IPS DF 6.9 (cell line): Measurements from ENCODE around the gene CRIP3.

Source experiments
- DNase-seq: peaks from one replicate; pipeline ENCODE4 v3.0.0-alpha.2; 2013; ENCODE audit warnings: low read depth, low spot score
- H3K27ac ChIP-seq: one replicate; pipeline ENCODE4 v1.5.1; 2013; ENCODE audit warnings: low read length, control low read depth
- H3K27me3 ChIP-seq: 2 replicates; pipeline ENCODE4 v1.6.1; 2013; ENCODE audit warnings: mild to moderate bottlenecking, low read length; ENCODE audit not compliant: control insufficient read depth, insufficient read depth
- H3K36me3 ChIP-seq: 2 replicates; pipeline ENCODE4 v1.6.1; 2013; ENCODE audit warnings: low read length; ENCODE audit not compliant: control insufficient read depth, insufficient read depth
- H3K4me1 ChIP-seq: 2 replicates; pipeline ENCODE4 v1.6.1; 2013; ENCODE audit warnings: low read length; ENCODE audit not compliant: control insufficient read depth, insufficient read depth
- H3K4me3 ChIP-seq: 2 replicates; pipeline ENCODE4 v1.5.1; 2013; ENCODE audit warnings: mild to moderate bottlenecking, low read length
- H3K9me3 ChIP-seq: 2 replicates; pipeline ENCODE4 v1.6.1; 2013; ENCODE audit warnings: low read length, inconsistent platforms; ENCODE audit not compliant: control insufficient read depth, insufficient read depth
- WGBS: extraction: QIAGEN DNeasy Blood & Tissue Kit; methylation state at CpG from one replicate; pipeline ENCODE4 v1.1.7; 2013; ENCODE audit warnings: mixed read lengths, missing lambda C conversion rate; ENCODE audit not compliant: insufficient read length, insufficient coverage; 5-methylcytosine and 5-hydroxymethylcytosine counted together

Gene CRIP3

GRCh38 chr6:43334466-43335095, 26.0 kb upstream of the CRIP3 start:
- Histone ChIP-seq H3K27ac (no peak overlapping the region), H3K27me3 (no peaks in the 10 kb centered on the region), H3K4me1 (no peaks in the 10 kb centered on the region), H3K4me3 (no peak overlapping the region), H3K36me3 (peaks cover 4% of the 10 kb centered on the region; the same call in 1 of the 2 replicates), H3K9me3 (no peaks in the 10 kb centered on the region)
- WGBS: no CpG with 5 or more reads among the region's 2 CpGs
- DNase-seq: peak; percentile 47

GRCh38 chr6:43331891-43332290, 23.3 kb upstream of the CRIP3 start:
- 100% methylated on average over 2 of the region's 4 CpGs for WGBS
- no peaks in the 10 kb centered on the region for H3K4me1 ChIP-seq
- H3K27ac ChIP-seq: no peak overlapping the region
- no peaks in the 10 kb centered on the region for H3K27me3 ChIP-seq
- H3K4me3 ChIP-seq: no peak overlapping the region
- no peaks in the 10 kb centered on the region for H3K9me3 ChIP-seq
- H3K36me3 ChIP-seq: no peaks in the 10 kb centered on the region
- DNase-seq: no peak

GRCh38 chr6:43331470-43331869, 22.8 kb upstream of the CRIP3 start:
- Histone ChIP-seq H3K9me3 (no peaks in the 10 kb centered on the region), H3K36me3 (no peaks in the 10 kb centered on the region), H3K27ac (no peak overlapping the region), H3K4me1 (no peaks in the 10 kb centered on the region), H3K27me3 (no peaks in the 10 kb centered on the region), H3K4me3 (no peak overlapping the region)
- no CpG with 5 or more reads among the region's 1 CpG for WGBS
- no peak for DNase-seq

GRCh38 chr6:43328528-43328927, 19.9 kb upstream of the CRIP3 start:
- Histone ChIP-seq H3K36me3 (no peaks in the 10 kb centered on the region), H3K27ac (no peak overlapping the region), H3K27me3 (no peaks in the 10 kb centered on the region), H3K4me1 (no peaks in the 10 kb centered on the region), H3K9me3 (no peaks in the 10 kb centered on the region), H3K4me3 (no peak overlapping the region)
- WGBS: no CpG with 5 or more reads among the region's 1 CpG
- no peak for DNase-seq

GRCh38 chr6:43325876-43326275, 17.2 kb upstream of the CRIP3 start:
- Histone ChIP-seq H3K36me3 (no peaks in the 10 kb centered on the region), H3K4me3 (no peak overlapping the region), H3K9me3 (no peaks in the 10 kb centered on the region), H3K4me1 (no peaks in the 10 kb centered on the region), H3K27ac (no peak overlapping the region), H3K27me3 (no peaks in the 10 kb centered on the region)
- no peak for DNase-seq
- no CpG with 5 or more reads among the region's 1 CpG for WGBS

GRCh38 chr6:43318011-43318410, 9.4 kb upstream of the CRIP3 start:
- peaks cover 1% of the 10 kb centered on the region; the same call in 1 of the 2 replicates for H3K4me1 ChIP-seq
- no CpG with 5 or more reads among the region's 2 CpGs for WGBS
- H3K9me3 ChIP-seq: no peaks in the 10 kb centered on the region
- H3K27me3 ChIP-seq: no peaks in the 10 kb centered on the region
- no peak overlapping the region for H3K4me3 ChIP-seq
- H3K36me3 ChIP-seq: no peaks in the 10 kb centered on the region
- DNase-seq: no peak
- H3K27ac ChIP-seq: no peak overlapping the region

- H3K4me1 ChIP-seq: peaks cover 4% of the 10 kb centered on the region
- H3K36me3 ChIP-seq: no peaks in the 10 kb centered on the region
- H3K4me3 ChIP-seq: no peak overlapping the region
- no peak for DNase-seq
- no peaks in the 10 kb centered on the region for H3K9me3 ChIP-seq
- WGBS: no CpG with 5 or more reads among the region's 1 CpG
- no peak overlapping the region for H3K27ac ChIP-seq
- H3K27me3 ChIP-seq: no peaks in the 10 kb centered on the region
These were observed 5.2 kb upstream of the CRIP3 start for GRCh38 chr6:43313813-43314212.

GRCh38 chr6:43311666-43312065, 3.0 kb upstream of the CRIP3 start:
- Histone ChIP-seq H3K9me3 (no peaks in the 10 kb centered on the region), H3K27ac (no peak overlapping the region), H3K27me3 (no peaks in the 10 kb centered on the region), H3K4me3 (no peak overlapping the region), H3K36me3 (no peaks in the 10 kb centered on the region), H3K4me1 (peaks cover 9% of the 10 kb centered on the region)
- WGBS: no CpG with 5 or more reads among the region's 3 CpGs
- no peak for DNase-seq

- H3K9me3 ChIP-seq: no peaks in the 10 kb centered on the region
- peaks cover 9% of the 10 kb centered on the region for H3K4me1 ChIP-seq
- H3K36me3 ChIP-seq: no peaks in the 10 kb centered on the region
- no peak for DNase-seq
- H3K4me3 ChIP-seq: no peak overlapping the region
- H3K27me3 ChIP-seq: no peaks in the 10 kb centered on the region
- H3K27ac ChIP-seq: no peak overlapping the region
These were observed 2.0 kb upstream of the CRIP3 start for GRCh38 chr6:43310624-43311023.

GRCh38 chr6:43310134-43310533, 1.5 kb upstream of the CRIP3 start:
- Histone ChIP-seq H3K4me3 (no peak overlapping the region), H3K36me3 (no peaks in the 10 kb centered on the region), H3K9me3 (no peaks in the 10 kb centered on the region), H3K27me3 (no peaks in the 10 kb centered on the region), H3K4me1 (peaks cover 9% of the 10 kb centered on the region), H3K27ac (no peak overlapping the region)
- WGBS: no CpG with 5 or more reads among the region's 2 CpGs
- no peak for DNase-seq

GRCh38 chr6:43308990-43309477, 408 bp upstream of the CRIP3 start:
- H3K9me3 ChIP-seq: no peaks in the 10 kb centered on the region

More at GRCh38 chr6:43308990-43309477, 408 bp upstream of the CRIP3 start:
- no CpG with 5 or more reads among the region's 9 CpGs for WGBS
- no peaks in the 10 kb centered on the region for H3K27me3 ChIP-seq
- H3K36me3 ChIP-seq: no peaks in the 10 kb centered on the region
- no peak for DNase-seq
- H3K4me3 ChIP-seq: peak overlapping the region; percentile 54; the same call in 1 of the 2 replicates
- no peak overlapping the region for H3K27ac ChIP-seq
- H3K4me1 ChIP-seq: peaks cover 9% of the 10 kb centered on the region
